Neural crest cell (in vitro differentiated cells): ENCODE results near the gene PRR18. TPM values are rescaled to one million over a fixed set of nuclear protein-coding genes. Genes with fewer than 3 reads are reported as not detected.

ENCODE experiments used
- DNase-seq: peaks from one replicate; pipeline ENCODE4 v3.0.0; 2021; ENCODE audit warnings: low read depth, mixed read lengths, low spot score
- H3K27ac Mint-ChIP-seq: one replicate; pipeline ENCODE4 v1.8.0; 2021; ENCODE audit warnings: mild to moderate bottlenecking, mixed read lengths; ENCODE audit not compliant: unreplicated experiment
- H3K27me3 Mint-ChIP-seq: 2 replicates; pipeline ENCODE4 v1.8.0; 2021; ENCODE audit warnings: low read depth, mild to moderate bottlenecking, mixed read lengths
- H3K36me3 Mint-ChIP-seq: 2 replicates; pipeline ENCODE4 v1.8.0; 2021; ENCODE audit warnings: low read depth, mild to moderate bottlenecking, mixed read lengths
- H3K4me1 Mint-ChIP-seq: 2 replicates; pipeline ENCODE4 v1.8.0; 2021; ENCODE audit warnings: mixed read lengths
- H3K4me3 Mint-ChIP-seq: one replicate; pipeline ENCODE4 v1.8.0; 2021; ENCODE audit warnings: mild to moderate bottlenecking, mixed read lengths
- H3K9me3 Mint-ChIP-seq: 2 replicates; pipeline ENCODE4 v1.8.0; 2021; ENCODE audit warnings: mixed read lengths
- total RNA-seq: library from RNA; stranded (reverse); gene quantifications from 2 replicates; pipeline ENCODE4 v1.2.1, GENCODE V29; 2021
- TF ChIP-seq, protein P1 (sequence below): fragments of 200-600 bp; sonication (generic); conservative IDR thresholded peaks from 2 replicates; pipeline ENCODE4 v1.5.0; 2021; ENCODE audit warnings: antibody characterized with exemption, mild to moderate bottlenecking

Gene PRR18
- total RNA-seq, 1 donor from 2014 or later = 0.35 TPM

DNA sequence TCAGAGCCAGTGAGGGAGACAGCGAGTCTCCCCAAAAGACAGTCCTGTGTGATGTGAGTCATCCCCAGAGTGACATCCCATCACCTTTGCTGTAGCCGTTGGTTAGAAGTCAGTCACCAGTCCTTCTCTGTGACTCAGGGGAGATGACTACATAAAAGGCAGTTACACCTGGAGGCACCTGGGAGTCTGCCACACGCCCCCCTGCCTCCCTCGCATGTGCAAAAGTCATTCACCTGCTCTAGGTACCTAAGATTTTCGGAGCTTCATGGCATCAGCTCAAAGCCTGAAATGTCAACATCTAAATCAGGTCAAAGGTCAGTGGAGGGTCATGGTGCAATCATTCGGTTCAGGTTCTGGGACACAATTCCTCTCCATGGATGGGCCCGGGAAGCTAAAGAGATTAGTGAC, 50.3 kb downstream of the PRR18 start:
- Mint-ChIP-seq H3K4me3 (no peak overlapping the region), H3K9me3 (no peaks in the 10 kb centered on the region), H3K4me1 (peaks cover 14% of the 10 kb centered on the region), H3K27ac (no peak overlapping the region), H3K36me3 (no peaks in the 10 kb centered on the region), H3K27me3 (peaks cover 66% of the 10 kb centered on the region)
- DNase-seq = no peak
- TF ChIP-seq, protein P1, sequence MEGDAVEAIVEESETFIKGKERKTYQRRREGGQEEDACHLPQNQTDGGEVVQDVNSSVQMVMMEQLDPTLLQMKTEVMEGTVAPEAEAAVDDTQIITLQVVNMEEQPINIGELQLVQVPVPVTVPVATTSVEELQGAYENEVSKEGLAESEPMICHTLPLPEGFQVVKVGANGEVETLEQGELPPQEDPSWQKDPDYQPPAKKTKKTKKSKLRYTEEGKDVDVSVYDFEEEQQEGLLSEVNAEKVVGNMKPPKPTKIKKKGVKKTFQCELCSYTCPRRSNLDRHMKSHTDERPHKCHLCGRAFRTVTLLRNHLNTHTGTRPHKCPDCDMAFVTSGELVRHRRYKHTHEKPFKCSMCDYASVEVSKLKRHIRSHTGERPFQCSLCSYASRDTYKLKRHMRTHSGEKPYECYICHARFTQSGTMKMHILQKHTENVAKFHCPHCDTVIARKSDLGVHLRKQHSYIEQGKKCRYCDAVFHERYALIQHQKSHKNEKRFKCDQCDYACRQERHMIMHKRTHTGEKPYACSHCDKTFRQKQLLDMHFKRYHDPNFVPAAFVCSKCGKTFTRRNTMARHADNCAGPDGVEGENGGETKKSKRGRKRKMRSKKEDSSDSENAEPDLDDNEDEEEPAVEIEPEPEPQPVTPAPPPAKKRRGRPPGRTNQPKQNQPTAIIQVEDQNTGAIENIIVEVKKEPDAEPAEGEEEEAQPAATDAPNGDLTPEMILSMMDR = no peak

Other genes starting within 250 kb of the PRR18 start
- gene TBXT, start 140.5 kb downstream of the PRR18 start, total RNA-seq = not detected in 2 replicates
- 30.4 and 32.6 TPM in 2 replicates for gene SFT2D1, start 34.2 kb upstream of the PRR18 start, total RNA-seq
- 32.0 and 32.6 TPM in 2 replicates for gene MPC1, start 74.5 kb upstream of the PRR18 start, total RNA-seq